Dendritic cell treated with granulocyte-macrophage colony-stimulating factor and Interleukin-4, amounts not matched to agents 40 ng/mL and 50 ng/mL, for 4 days (primary cell): ENCODE measurements around the gene SHOC2.
A peak's percentile ranks its signal among the peaks of the same experiment; 100 is the strongest.

Experiments
- H3K27ac Mint-ChIP-seq: one replicate; pipeline ENCODE4 v1.8.0; 2022; ENCODE audit warnings: mild to moderate bottlenecking, mixed read lengths
- H3K27me3 Mint-ChIP-seq: one replicate; pipeline ENCODE4 v1.8.0; 2022; ENCODE audit warnings: mild to moderate bottlenecking, mixed read lengths
- H3K36me3 Mint-ChIP-seq: one replicate; pipeline ENCODE4 v1.8.0; 2022; ENCODE audit warnings: low read depth, mixed read lengths
- H3K4me1 Mint-ChIP-seq: one replicate; pipeline ENCODE4 v1.8.0; 2022; ENCODE audit warnings: low read depth, mixed read lengths
- H3K4me3 Mint-ChIP-seq: one replicate; pipeline ENCODE4 v1.8.0; 2022; ENCODE audit warnings: mild to moderate bottlenecking, moderate library complexity, mixed read lengths
- H3K9me3 Mint-ChIP-seq: one replicate; pipeline ENCODE4 v1.8.0; 2022; ENCODE audit warnings: mixed read lengths
- intact Hi-C: fragments of 100-400 bp; cut with micrococcal nuclease; formaldehyde crosslinking; loops from one replicate; pipeline ENCODE4 v1.15.0; 2022

Gene SHOC2

GRCh38 chr10:110969183-110969582, 49.8 kb downstream of the SHOC2 start:
- Mint-ChIP-seq H3K27ac (no peak overlapping the region), H3K27me3 (no peaks in the 10 kb centered on the region), H3K4me3 (no peak overlapping the region), H3K4me1 (peaks cover 40% of the 10 kb centered on the region), H3K9me3 (no peaks in the 10 kb centered on the region), H3K36me3 (peaks cover 14% of the 10 kb centered on the region)
- intact Hi-C loops: no loop called here

GRCh38 chr10:110971638-110972037, 52.2 kb downstream of the SHOC2 start:
- Mint-ChIP-seq H3K27ac (no peak overlapping the region), H3K4me1 (peaks cover 38% of the 10 kb centered on the region), H3K4me3 (no peak overlapping the region), H3K36me3 (peaks cover 24% of the 10 kb centered on the region), H3K9me3 (no peaks in the 10 kb centered on the region), H3K27me3 (no peaks in the 10 kb centered on the region)
- intact Hi-C loops: loop anchor here (10.0 kb wide), 1 partner anchor 47 kb away; no protein-coding TSS in a partner anchor

GRCh38 chr10:110972231-110973134, 53.1 kb downstream of the SHOC2 start:
- Mint-ChIP-seq H3K4me3 (no peak overlapping the region), H3K27ac (peak overlapping the region; percentile 54), H3K36me3 (peaks cover 32% of the 10 kb centered on the region), H3K27me3 (no peaks in the 10 kb centered on the region), H3K9me3 (no peaks in the 10 kb centered on the region), H3K4me1 (peaks cover 46% of the 10 kb centered on the region)
- intact Hi-C loops: loop anchor here (10.0 kb wide), 1 partner anchor 48 kb away; no protein-coding TSS in a partner anchor

- no peak overlapping the region for H3K27ac Mint-ChIP-seq
- H3K36me3 Mint-ChIP-seq: peaks cover 38% of the 10 kb centered on the region
- H3K9me3 Mint-ChIP-seq: peaks cover 6% of the 10 kb centered on the region
- peaks cover 55% of the 10 kb centered on the region for H3K4me1 Mint-ChIP-seq
- no peak overlapping the region for H3K4me3 Mint-ChIP-seq
- no peaks in the 10 kb centered on the region for H3K27me3 Mint-ChIP-seq
- intact Hi-C loops: loop anchor here (10.0 kb wide), 1 partner anchor 49 kb away; no protein-coding TSS in a partner anchor
Measured at GRCh38 chr10:110973400-110973799, 54.0 kb downstream of the SHOC2 start.

- Mint-ChIP-seq H3K4me1 (peaks cover 62% of the 10 kb centered on the region), H3K9me3 (peaks cover 10% of the 10 kb centered on the region), H3K27me3 (no peaks in the 10 kb centered on the region), H3K36me3 (peaks cover 55% of the 10 kb centered on the region), H3K4me3 (no peak overlapping the region), H3K27ac (no peak overlapping the region)
- intact Hi-C loops: loop anchor here (10.0 kb wide), 1 partner anchor 52 kb away; no protein-coding TSS in a partner anchor
Measured at GRCh38 chr10:110976577-110976976, 57.2 kb downstream of the SHOC2 start.

- Mint-ChIP-seq H3K27me3 (no peaks in the 10 kb centered on the region), H3K4me3 (no peak overlapping the region), H3K36me3 (peaks cover 55% of the 10 kb centered on the region), H3K9me3 (peaks cover 10% of the 10 kb centered on the region), H3K4me1 (peaks cover 58% of the 10 kb centered on the region), H3K27ac (no peak overlapping the region)
- intact Hi-C loops: loop anchor here (10.0 kb wide), 1 partner anchor 53 kb away; no protein-coding TSS in a partner anchor
Measured at GRCh38 chr10:110977662-110978061, 58.3 kb downstream of the SHOC2 start.

- intact Hi-C loops: loop anchor here (10.0 kb wide), 1 partner anchor 53 kb away; no protein-coding TSS in a partner anchor
- H3K4me3 Mint-ChIP-seq: no peak overlapping the region
- H3K9me3 Mint-ChIP-seq: peaks cover 10% of the 10 kb centered on the region
- peaks cover 55% of the 10 kb centered on the region for H3K36me3 Mint-ChIP-seq
- no peaks in the 10 kb centered on the region for H3K27me3 Mint-ChIP-seq
- peak overlapping the region; percentile 30 for H3K27ac Mint-ChIP-seq
- peaks cover 56% of the 10 kb centered on the region for H3K4me1 Mint-ChIP-seq
Measured at GRCh38 chr10:110978204-110978603, 58.8 kb downstream of the SHOC2 start.

- H3K27me3 Mint-ChIP-seq: no peaks in the 10 kb centered on the region
- peaks cover 10% of the 10 kb centered on the region for H3K9me3 Mint-ChIP-seq
- H3K27ac Mint-ChIP-seq: no peak overlapping the region
- H3K4me1 Mint-ChIP-seq: peaks cover 53% of the 10 kb centered on the region
- H3K4me3 Mint-ChIP-seq: no peak overlapping the region
- peaks cover 62% of the 10 kb centered on the region for H3K36me3 Mint-ChIP-seq
- intact Hi-C loops: loop anchor here (10.0 kb wide), 1 partner anchor 55 kb away; no protein-coding TSS in a partner anchor
Measured at GRCh38 chr10:110979611-110980010, 60.2 kb downstream of the SHOC2 start.

- peaks cover 53% of the 10 kb centered on the region for H3K4me1 Mint-ChIP-seq
- H3K36me3 Mint-ChIP-seq: peaks cover 52% of the 10 kb centered on the region
- peaks cover 10% of the 10 kb centered on the region for H3K9me3 Mint-ChIP-seq
- peak overlapping the region; percentile 27 for H3K27ac Mint-ChIP-seq
- no peaks in the 10 kb centered on the region for H3K27me3 Mint-ChIP-seq
- H3K4me3 Mint-ChIP-seq: no peak overlapping the region
- intact Hi-C loops: no loop called here
Measured at GRCh38 chr10:110980807-110981206, 61.4 kb downstream of the SHOC2 start.

- no peak overlapping the region for H3K4me3 Mint-ChIP-seq
- H3K36me3 Mint-ChIP-seq: peaks cover 44% of the 10 kb centered on the region
- no peaks in the 10 kb centered on the region for H3K27me3 Mint-ChIP-seq
- intact Hi-C loops: no loop called here
- peaks cover 30% of the 10 kb centered on the region for H3K4me1 Mint-ChIP-seq
- H3K27ac Mint-ChIP-seq: no peak overlapping the region
- peaks cover 4% of the 10 kb centered on the region for H3K9me3 Mint-ChIP-seq
Measured at GRCh38 chr10:110983466-110983865, 64.1 kb downstream of the SHOC2 start.

GRCh38 chr10:110985497-110986275, 66.3 kb downstream of the SHOC2 start:
- H3K27me3 Mint-ChIP-seq: no peaks in the 10 kb centered on the region
- intact Hi-C loops: no loop called here
- H3K9me3 Mint-ChIP-seq: no peaks in the 10 kb centered on the region
- H3K4me3 Mint-ChIP-seq: no peak overlapping the region
- peaks cover 45% of the 10 kb centered on the region for H3K36me3 Mint-ChIP-seq
- no peak overlapping the region for H3K27ac Mint-ChIP-seq
- peaks cover 10% of the 10 kb centered on the region for H3K4me1 Mint-ChIP-seq

- Mint-ChIP-seq H3K27ac (no peak overlapping the region), H3K4me1 (peaks cover 11% of the 10 kb centered on the region), H3K4me3 (no peak overlapping the region), H3K9me3 (no peaks in the 10 kb centered on the region), H3K36me3 (peaks cover 37% of the 10 kb centered on the region), H3K27me3 (no peaks in the 10 kb centered on the region)
- intact Hi-C loops: no loop called here
Measured at GRCh38 chr10:110989016-110989415, 69.6 kb downstream of the SHOC2 start.

GRCh38 chr10:110992006-110992800, 72.8 kb downstream of the SHOC2 start:
- Mint-ChIP-seq H3K36me3 (peaks cover 42% of the 10 kb centered on the region), H3K4me3 (no peak overlapping the region), H3K4me1 (peaks cover 11% of the 10 kb centered on the region), H3K27ac (no peak overlapping the region), H3K27me3 (no peaks in the 10 kb centered on the region), H3K9me3 (no peaks in the 10 kb centered on the region)
- intact Hi-C loops: no loop called here
